ENCODE results near the gene ABLIM2.

Gene ABLIM2

DNA sequence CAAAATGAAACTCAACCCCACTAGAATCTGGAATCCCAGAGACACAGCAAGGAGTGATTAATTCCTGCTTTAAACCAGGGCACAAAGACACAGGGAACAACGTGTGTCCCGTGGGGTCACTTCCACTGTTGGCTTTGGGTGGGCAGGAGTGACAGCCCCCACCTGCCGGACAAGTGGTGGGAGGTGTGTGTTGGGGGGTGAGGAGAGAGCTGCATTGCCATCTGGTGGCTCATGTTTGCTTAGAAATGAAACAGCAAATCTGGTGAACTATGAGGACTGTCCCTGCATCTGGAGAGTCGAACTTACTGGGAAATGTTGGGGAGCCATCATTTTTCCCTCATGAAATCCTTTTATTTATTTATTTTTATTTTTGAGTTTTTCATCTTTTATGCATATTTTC, 143.1 kb downstream of the ABLIM2 start:
- DNase-seq = no peak

GRCh38 chr4:8013976-8014726, 144.5 kb downstream of the ABLIM2 start:
- no peak for DNase-seq

- DNase-seq = no peak
Observed at GRCh38 chr4:8012517-8012916, 146.1 kb downstream of the ABLIM2 start.

- peak; percentile 98 for DNase-seq
Observed at GRCh38 chr4:8010618-8011017, 148.0 kb downstream of the ABLIM2 start.

GRCh38 chr4:8009710-8010511, 148.7 kb downstream of the ABLIM2 start:
- DNase-seq = no peak

GRCh38 chr4:8009097-8009496, 149.5 kb downstream of the ABLIM2 start:
- no peak for DNase-seq

DNA sequence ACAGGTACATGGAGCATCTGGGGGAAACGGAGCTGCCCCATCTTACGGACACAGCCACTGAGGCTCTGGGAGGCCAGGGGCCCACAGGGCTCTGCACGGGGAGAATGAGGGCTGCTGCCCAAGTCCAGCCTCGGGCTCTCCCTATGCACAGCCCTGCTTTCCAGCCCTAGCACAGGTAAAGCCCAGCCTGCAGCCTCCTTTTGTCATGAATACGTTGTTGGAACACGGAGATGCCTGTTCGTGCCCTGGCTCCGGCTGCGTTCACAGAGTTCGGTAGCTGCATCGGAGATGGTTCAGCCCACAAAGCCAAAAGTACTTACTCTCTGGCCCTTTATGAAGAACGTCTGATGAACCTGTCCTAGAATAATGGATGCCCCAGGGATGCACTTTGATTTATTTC, 150.2 kb downstream of the ABLIM2 start:
- no peak for DNase-seq

DNA sequence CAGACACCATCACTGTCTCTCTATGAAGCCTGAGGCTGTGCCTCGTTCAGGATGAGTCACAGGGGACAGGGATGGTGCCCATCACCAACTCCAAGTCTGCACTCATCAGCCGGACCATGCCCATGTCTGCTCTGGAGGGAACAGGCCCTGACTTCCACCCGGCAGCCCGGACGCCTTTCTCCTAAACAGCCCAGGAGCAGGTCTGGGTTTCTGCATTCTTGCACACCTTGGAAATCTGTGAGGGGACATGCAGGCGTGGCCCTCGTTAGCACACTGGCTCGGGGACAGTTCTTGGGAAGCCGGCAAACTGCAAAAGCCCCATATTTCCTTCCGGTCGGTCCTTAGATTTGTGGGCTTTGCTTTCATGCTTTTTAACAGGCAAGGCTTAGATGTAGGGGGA, 151.0 kb downstream of the ABLIM2 start:
- no peak for DNase-seq

GRCh38 chr4:8006471-8006870, 152.1 kb downstream of the ABLIM2 start:
- DNase-seq = no peak

DNA sequence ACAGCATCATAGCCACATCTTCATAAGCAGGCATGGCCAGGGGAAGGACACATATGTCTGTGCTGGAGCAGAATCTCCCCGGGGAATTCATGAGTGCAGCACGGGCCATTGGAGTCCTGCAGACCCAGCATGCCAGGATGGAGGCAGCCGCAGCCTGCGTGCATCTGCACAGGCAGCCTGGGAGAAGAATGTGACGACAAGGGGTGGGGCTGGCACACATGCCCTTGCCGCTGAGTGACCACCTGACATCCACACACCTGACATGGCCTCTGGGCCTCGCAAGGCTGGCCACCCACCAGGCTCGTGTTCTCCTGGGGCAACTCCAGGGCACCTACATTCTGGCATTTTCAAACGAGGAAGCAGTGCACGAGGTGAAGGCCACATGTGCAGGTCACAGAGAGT, 152.8 kb downstream of the ABLIM2 start:
- DNase-seq = no peak

DNA sequence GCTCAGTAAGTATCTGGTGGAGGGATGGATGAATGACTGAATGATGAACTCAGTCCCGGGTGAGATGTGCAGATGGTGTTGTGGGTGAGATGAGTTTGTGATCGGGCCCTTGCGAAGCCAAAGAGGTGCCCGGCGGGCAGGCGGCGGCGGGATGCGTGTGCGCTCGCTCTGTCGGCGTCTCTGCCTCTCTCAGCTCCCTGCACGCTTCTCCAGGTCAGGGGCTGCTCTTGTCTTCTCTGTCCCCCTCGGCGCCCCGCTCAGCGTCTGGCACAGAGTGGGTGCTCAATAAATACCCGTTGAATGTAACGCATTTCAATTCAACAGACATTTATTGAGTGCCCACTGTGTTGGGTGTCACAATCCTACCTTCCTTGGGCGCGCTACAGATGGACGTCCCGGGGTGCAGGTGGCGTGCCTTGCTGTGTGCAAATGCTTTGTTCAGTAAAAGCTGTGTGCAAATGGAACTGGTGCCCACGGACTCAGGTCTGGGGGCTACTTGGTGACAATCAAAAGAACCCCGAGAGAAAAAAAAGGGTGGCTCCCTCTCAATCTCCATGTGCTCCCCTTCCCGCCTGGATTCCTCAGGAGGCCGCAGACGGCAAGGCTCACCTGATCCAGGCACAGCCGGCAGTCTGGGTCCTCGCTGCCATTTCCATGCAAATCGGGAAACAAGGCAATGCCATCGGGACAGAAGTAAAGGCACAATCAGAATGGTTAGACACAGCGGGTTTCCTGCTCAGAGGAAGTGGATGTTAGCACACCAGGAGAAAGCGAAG, 153.4 kb downstream of the ABLIM2 start:
- no peak for DNase-seq

DNA sequence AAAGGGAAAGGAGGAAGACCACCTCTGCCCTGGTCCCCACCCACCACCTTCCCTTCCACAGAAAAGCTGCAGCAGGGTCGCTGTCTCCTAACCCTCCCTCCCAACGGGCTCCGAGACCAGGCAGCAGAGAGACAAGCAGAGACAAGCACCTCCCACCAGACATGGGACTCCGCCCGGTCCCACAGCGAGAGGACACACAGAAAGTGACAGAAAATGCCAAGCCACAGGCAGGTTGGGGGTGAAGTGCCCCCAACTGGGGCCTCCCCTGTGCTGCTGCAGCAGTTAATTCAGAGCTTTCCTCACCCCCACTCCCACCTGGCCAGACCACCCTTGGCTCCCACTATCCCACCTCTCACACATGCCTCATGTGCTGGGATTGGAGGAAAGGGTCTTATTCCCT, 154.5 kb downstream of the ABLIM2 start:
- DNase-seq = no peak

- no peak for DNase-seq
Observed at GRCh38 chr4:8002525-8003309, 155.9 kb downstream of the ABLIM2 start.

DNA sequence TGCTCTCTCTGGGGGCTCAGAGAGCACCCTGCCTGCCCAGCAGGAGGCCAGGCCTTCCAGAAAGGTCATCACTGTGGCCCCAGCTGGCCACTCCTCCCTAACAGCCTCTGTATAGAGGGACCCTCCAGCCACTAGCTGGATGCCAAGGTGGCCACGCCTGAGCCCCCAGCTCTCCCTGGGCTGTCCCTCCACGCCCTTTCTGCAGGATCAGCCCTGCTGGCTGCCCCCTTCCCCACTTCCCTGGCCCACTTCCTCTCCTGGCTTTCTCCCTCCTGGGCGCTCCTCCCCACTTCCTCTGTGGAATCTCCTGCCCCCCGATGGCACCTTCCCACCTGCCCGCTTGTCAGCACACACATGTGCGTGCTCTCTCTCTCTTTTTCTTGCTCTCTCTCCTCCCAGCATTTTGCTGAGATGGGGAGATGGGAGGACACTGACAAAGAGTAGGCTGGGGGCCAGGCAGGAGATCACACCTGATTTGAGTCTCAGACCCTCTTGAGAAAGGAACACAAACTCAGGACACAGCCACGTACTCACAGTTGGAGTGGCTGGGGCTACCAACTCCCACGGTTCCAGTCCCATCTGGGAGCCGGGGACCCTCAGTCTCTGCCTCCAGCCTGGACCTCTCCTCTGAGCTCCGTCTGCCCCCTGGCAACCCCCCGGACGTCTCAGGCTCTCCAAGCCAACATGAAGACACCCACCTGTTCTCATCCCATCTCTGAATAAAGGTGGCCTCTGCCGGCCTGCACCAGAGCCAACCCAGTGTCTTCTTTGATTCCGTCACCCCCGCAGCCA, 156.9 kb downstream of the ABLIM2 start:
- no peak for DNase-seq

DNA sequence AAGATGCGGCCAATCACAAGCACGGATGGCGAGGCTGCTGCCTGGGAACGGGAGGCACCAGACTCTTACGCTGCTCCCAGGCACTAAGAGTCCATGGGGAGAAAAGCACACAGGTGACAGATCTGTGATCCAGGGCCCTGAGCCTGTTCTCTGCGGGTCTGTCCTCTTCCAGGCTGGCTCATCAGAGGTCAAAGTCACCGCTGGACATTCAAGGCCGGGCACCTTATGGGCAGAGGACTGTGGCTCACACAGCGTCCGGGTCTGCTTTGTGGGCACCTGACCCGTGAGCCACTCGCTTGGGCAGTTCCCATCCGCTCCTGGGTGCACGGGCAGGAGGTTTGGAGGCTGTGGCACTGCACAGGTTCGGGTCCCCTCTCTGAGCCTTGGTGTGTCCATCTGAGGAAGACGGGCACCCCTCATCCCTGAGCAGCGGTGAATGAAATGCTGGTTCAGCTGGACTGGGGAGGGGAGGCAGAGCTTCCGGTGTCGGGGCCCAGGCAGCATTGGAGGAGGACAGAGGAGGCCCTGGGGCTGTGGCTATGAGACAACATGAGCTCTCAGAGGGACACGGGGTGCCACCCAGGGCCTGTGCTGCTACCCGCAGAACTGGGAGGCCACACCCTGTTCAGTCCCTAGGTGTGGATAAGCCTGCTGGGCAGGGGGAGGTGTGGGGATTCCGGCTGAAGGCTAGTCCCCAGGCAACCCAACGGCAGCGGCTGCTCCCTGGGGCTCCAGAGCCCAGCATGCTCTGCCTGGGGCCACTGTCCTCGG, 157.7 kb downstream of the ABLIM2 start:
- no peak for DNase-seq

DNA sequence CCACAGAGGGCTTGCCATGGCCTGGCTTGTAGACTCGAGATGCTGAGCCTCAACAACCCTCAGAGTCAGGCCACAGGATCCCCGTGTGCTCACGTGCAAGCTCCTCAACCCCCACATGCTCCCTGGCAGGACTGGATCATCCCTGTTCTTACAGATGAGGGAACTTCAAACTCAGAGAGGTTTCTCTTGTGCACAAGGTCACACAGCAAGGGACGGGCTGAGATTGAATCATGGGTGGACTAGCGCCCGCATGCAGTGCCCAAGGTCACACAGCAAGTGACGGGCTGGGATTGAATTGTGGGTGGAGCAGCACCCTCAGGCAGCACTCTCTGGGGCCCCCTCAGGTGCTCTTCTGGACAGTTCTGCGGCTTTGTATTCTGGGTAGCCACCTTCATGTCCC, 158.4 kb downstream of the ABLIM2 start:
- no peak for DNase-seq

- DNase-seq = no peak
Observed at GRCh38 chr4:7999695-8000094, 158.9 kb downstream of the ABLIM2 start.

DNA sequence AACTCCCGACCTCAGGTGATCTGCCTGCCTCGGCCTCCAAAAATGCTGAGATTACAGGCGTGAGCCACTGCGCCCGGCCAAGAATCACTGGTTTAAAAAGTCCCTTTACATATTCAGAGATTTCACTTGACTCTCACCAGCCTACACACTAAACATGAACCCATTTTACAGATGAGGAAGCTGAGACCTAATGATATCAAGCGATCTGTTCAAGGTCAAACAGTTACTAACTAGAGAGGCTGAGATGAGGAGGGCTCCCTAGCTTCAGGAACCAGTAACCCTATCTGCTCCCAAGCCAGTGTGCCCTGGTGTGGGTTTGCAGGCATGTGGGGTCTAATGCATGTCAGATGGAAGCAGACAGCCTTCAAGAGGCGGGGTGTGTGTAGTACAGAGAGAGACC, 159.3 kb downstream of the ABLIM2 start:
- DNase-seq = no peak

GRCh38 chr4:7998447-7998846, 160.2 kb downstream of the ABLIM2 start:
- DNase-seq = no peak

DNA sequence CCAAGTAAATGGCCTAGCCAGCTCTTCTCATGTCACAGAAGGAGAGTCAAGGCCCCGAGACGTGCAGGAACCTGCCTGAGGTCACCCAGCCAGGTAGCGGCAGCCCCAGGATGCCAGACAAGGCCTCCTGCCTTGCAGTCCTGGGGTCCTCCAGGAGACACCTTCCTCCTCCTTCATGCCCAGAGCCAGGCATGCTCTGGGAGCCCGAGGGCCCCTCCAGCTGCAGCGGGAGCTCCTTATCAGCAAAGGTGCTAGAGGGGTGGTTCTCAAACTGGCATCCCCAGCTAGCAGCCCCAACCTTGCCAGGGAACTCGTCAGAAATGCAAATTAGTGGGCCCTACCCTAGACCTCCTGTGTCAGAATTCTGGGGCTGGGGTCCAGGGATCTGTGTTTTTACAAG, 162.7 kb downstream of the ABLIM2 start:
- DNase-seq = no peak

DNA sequence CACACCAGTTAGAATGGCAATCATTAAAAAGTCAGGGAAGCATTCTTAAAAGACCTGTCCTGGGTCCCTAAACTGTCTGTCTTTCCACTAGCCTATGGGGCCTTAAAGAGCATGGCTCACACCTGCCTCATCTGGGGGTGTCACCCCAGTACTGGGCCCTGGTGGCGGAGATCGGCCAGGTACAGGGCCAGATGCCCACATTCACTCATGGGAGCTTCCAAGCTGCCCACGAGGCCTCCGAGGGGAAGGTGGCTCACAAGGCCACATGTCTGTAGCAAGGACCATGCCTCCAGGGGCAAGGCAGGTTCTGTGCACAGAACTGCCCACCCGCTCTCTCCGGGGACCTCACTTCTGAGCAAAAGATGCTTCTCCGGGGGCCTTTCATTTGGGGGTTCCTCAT, 163.5 kb downstream of the ABLIM2 start:
- DNase-seq = no peak
